Right hindlimb (tissue), 1 donor: ENCODE measurements around the gene CSTPP1.
"Not testable (repeated sequence)": the region's sequence is repeated elsewhere in the genome, so short reads cannot be mapped to it uniquely, and the experiment has no call there.

Source experiments
- DNase-seq: peaks from one replicate; pipeline ENCODE4 v3.0.0-alpha.2; 2018

Gene CSTPP1

DNA sequence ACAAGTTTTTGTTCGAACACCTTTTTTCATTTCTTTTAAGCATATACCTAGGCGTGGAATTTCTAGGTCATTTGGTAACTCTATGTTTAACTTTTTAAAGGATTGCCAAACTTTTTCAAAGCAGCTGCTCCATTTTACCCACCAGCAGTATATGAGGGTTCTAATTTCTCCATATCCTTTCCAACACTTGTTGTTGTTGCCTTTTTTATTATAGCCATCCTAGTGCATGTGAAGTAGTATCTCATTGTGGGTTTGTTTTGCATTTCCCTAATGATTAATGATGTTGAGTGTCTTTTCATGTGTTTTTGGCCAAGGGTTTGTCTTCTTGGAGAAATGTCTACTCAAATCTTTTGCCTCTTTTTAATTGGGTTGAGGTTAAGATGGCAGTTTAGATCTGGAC, 24.5 kb downstream of the CSTPP1 start:
- DNase-seq = no peak

DNA sequence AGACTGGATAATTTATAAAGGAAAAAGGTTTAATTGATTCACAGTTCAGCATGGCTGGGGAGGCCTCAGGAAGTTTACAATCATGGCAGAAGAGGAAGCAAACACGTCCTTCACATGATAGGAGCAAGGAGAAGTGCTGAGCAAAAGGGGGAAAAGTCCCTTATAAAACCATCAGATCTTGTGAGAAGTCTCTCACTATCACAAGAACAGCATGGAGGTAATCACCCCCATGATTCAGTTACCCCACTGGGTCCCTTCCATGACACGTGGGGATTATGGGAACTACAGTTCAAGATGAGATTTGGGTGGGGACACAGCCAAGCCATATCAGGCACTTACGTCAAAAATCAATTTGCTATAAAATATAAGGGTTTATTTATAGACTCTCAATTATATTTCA, 25.3 kb downstream of the CSTPP1 start:
- DNase-seq = not testable (repeated sequence)

- DNase-seq = no peak
These were observed 27.3 kb downstream of the CSTPP1 start for GRCh38 chr11:46963844-46964243.

GRCh38 chr11:46966773-46967172, 30.2 kb downstream of the CSTPP1 start:
- no peak for DNase-seq

- no peak for DNase-seq
These were observed 31.4 kb downstream of the CSTPP1 start for GRCh38 chr11:46967962-46968361.

DNA sequence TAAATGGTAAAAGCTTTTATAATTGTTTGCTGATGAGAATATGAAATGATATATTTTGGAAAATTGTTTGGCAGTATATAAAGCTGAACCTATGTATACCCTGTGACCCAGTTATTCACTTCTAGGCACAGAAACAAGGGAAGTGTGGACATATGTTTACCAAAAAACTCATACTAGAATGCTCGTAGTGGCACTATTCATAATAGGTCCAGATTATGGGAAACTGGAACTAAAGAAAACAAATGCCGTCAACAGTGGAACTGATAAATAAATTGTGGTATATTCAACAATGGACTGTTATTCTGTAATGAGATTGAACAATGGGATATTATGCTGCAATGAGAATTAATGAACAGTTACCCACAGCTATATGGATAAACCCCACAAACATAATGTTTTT, 32.8 kb downstream of the CSTPP1 start:
- DNase-seq = no peak

DNA sequence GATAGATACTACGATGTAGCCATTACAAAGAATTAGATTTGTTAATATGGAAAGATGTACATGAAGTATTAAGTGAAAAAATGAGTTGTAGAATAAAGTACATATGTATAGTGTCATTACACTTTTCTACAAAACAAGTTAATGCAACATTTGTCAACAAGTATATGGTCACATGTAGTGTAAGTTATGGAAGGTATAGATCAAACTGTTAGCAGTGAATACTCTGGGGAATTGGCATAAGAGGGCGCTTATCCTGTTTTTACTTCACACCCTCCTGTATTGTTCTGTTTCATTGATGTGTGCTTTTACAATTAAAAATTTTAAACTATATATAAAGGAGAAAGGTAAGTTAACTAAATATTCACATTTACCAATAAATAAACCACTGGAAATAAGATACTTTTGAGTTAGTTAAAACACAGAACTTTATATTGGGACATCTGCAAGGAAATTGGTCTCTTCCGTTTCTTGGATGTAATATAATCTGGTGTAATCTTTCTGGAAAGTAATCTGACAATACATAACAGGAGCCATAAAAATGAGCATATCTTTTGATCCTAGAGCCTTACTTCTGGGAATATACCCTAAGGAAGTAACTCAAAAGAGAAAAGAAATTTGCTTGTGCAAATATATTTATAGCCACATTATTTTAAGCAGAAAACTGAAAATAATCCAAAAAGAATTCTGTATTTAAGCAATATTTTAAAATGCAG, 34.5 kb downstream of the CSTPP1 start:
- no peak for DNase-seq

DNA sequence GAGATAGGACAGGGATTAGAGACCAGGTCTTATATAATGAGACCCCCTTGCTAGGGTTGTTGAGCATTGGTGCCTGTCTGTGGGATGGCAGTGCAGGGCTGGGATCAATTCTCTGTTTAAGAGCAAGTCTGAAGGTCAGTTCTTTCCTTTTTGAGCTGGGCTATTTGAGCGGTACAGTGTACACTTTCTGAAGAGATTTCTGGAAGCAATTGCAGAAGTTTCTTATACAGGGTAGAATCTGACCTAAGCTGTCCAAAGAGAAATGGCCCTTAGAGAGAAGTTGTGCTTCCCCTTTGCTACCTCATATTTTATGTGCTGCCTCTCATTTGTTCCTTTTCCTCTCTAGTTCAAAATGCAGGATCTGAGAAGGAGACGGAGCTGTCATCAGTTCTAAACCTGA, 35.8 kb downstream of the CSTPP1 start:
- DNase-seq = no peak

DNA sequence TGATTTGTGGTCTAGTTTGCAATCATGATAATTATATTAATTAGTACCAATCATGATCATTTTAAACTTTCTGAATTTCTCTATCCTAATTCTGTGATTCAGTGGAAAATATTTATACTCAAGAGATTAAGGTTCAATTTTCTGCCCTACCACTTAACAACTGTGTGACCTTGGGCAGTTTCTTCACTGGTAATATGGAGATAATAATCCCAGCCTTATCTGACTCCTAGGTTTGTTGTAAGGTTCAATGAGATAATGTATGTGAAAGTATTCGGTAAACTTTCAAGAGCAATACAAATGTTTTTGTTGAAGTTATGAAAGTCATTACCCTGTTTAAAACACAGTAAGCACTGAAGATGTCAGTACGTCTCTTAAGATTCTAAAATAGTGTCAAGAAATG, 36.3 kb downstream of the CSTPP1 start:
- no peak for DNase-seq

GRCh38 chr11:46976182-46976854, 39.8 kb downstream of the CSTPP1 start:
- DNase-seq = no peak

- no peak for DNase-seq
These were observed 40.7 kb downstream of the CSTPP1 start for GRCh38 chr11:46977038-46977813.

DNA sequence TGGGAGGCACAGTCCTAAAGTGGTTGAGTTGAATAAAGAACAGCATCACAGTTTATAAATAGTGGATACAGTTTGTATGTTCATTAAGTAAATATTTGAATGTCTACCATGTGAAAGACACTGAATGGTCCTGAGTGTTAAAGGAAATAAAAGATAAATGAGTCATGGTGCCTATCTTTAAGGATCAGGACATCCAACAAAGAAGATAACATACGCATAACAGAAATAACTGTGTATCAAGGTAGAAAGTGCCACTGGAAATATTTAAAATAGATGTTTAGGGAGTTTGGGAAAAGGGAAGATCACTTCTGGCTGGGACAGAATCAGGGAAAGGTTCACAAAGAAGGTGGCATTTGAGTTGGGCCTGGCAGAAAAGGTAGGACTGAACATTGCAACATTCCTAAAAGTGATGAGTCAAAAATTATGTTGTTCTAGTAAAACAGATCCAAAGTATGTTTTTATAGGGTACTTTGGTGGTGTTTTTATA, 41.5 kb downstream of the CSTPP1 start:
- no peak for DNase-seq

DNA sequence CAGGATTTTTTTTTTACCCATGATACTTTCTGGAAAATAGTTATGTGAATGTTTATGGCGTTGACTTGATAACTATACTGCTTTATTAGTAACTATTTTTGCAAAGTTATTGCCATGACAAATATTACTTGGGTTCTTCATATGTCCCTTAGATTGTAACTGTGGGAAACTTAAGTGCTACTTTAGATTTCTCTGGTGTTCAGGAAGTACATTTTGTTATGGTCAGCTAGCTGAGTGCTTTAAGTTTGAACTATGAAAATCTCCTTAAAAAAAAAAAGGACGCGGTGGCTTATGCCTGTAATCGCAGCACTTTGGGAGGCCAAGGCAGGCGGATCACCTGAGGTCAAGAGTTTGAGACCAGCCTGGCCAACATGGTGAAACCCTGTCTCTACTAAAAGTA, 42.8 kb downstream of the CSTPP1 start:
- no peak for DNase-seq

DNA sequence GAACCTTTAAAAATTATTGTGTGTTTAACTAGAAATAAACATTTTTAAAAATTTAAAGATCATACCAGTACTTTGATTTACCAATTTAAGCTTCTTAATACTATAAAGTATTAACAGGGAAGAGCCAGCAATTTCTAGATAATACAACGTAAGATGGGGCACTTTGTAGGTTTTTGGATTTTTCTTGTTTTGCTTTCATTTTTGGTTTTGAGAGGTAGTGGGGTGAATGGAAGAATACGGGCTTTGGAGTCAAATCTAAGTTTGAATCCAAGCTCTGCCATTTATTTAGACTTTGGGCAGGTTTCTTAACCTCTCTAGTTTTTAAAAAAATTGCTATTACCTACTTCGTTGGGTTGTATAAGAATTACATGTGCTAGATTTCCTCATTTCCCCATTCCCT, 44.9 kb downstream of the CSTPP1 start:
- no peak for DNase-seq

GRCh38 chr11:46982797-46983452, 46.4 kb downstream of the CSTPP1 start:
- DNase-seq = no peak

DNA sequence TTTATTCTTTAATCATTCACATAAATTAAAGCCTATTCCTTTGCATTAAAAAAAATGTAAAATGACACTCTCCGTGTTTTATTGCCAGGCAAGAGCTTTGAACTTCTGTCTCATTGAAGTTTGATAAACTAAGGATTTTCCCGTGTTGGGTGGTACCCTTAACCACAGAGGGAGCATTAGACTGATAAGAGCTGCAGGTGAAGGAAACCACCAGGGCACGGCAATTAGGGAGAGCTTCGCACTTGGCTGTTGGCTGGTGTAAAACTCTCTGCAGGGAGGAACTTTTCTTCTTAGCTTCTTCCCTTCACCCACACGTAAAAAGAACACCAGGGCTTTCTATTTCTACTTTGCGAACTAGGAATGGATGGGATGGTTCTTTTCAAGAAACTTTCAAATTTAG, 47.0 kb downstream of the CSTPP1 start:
- DNase-seq = no peak

- no peak for DNase-seq
These were observed 48.0 kb downstream of the CSTPP1 start for GRCh38 chr11:46984548-46984947.

DNA sequence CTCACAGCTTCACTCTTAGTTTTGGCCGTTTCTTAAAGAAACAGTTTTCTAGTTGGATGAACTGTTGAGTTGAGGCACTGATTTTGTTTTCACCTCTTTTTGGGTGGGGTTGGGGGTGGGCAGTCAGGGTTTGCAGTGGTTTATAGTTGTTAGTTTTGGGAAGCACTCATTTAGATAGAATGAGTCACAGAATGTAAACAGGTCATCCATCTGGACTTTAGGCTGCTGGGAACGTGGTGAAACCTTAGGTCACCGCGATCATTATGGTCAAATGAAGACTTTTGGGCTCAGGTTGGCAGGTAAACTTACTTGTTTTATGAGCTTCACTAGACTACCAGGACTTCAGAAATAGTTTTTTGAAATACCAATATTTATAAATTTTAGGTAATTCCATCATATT, 48.4 kb downstream of the CSTPP1 start:
- DNase-seq = no peak

DNA sequence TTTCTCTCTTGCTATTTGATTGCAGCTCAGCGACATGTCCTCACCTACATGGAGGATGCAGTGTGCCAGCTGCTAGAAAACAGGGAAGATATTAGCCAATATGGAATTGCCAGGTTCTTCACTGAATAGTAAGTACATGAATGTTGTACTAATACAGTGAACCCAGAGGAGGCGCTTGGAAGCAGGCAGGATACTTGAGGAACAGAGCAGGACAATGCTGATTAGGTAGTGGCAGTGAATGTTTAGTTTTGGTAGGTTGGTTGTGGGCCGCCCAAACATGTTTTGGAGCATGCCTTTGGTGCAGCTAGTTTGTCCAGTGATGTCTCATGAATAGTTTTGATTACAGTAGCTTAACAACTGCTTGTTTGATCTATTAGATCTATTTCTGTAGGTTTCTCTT, 50.6 kb downstream of the CSTPP1 start:
- no peak for DNase-seq

- DNase-seq = not testable (repeated sequence)
These were observed 53.4 kb downstream of the CSTPP1 start for GRCh38 chr11:46989810-46990487.

GRCh38 chr11:46991391-46991790, 54.8 kb downstream of the CSTPP1 start:
- DNase-seq = no peak

DNA sequence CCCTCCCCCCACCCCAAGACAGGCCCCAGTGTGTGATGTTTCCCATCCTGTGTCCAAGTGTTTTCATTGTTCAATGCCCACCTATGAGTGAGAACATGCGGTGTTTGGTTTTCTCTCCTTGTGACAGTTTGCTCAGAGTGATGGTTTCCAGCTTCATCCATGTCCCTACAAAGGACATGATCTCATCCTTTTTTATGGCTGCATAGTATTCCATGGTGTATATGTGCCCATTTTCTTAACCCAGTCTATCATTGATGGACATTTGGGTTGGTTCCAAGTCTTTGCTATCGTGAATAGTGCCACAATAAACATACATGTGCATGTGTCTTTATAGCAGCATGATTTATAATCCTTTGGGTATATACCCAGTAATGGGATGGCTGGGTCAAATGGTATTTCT, 55.8 kb downstream of the CSTPP1 start:
- DNase-seq = not testable (repeated sequence)

DNA sequence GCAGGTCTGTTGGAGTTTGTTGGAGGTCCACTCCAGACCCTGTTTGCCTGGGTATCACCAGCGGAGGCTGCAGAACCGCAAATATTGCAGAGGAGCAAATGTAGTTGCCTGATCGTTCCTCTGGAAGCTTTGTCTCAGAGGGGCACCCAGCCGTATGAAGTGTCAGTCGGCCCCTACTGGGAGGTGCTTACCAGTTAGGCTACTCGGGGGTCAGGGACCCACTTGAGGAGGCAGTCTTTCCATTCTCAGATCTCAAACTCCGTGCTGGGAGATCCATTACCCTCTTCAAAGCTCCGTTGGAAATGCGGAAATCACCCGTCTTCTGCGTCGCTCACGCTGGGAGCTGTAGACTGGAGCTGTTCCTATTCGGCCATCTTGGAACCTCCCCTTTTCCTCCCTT, 61.2 kb downstream of the CSTPP1 start:
- DNase-seq = not testable (repeated sequence)
